HG03045 (cell line): ENCODE measurements around the gene DCDC2C.

Source experiments
- ATAC-seq: cut with Tn5 transposase; IDR thresholded peaks from one replicate; pipeline ENCODE4 v1.9.1; 2021; ENCODE audit warnings: mild to moderate bottlenecking, moderate library complexity; ENCODE audit not compliant: unreplicated experiment

DCDC2C gene

DNA sequence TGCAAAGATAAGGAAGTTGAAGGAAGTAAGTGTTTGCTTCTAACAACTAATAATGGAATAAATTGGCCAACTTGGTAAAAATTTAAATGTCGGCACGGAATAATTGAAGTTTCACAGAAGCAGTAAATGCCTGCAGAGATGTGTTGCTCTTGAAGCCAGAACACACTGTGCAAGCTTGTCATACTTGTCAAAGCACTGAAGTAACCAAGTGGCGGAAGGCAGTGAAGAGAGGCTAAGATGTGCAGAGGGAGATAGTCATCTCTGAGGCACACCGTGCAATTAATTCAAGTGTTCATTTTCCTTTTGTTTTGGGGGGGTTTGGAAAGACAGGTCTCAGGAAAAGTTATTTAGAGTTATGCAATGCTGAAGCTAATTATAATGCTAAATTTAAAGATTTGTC is 5.2 kb downstream of the DCDC2C start:
- ATAC-seq, result no peak

DNA sequence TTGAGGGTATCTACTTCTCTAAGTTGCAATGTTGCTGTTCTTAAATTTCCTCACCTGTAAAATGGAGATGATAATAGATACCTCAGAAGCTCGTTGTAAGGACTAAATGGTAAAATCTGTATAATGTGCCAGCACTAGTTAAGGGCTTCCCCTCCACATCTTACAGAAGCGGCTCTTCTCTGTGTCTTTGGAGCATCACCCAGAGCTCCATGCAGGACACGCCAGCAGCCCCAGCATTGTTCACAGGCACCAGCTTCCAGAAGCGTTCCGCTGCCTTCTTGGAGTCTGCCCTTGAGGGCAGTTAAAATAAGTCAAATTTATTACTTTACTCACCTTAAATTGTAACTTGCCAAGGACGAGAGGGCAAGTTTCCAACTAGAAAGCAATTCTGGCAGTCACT is 5.8 kb downstream of the DCDC2C start:
- no peak for ATAC-seq

DNA sequence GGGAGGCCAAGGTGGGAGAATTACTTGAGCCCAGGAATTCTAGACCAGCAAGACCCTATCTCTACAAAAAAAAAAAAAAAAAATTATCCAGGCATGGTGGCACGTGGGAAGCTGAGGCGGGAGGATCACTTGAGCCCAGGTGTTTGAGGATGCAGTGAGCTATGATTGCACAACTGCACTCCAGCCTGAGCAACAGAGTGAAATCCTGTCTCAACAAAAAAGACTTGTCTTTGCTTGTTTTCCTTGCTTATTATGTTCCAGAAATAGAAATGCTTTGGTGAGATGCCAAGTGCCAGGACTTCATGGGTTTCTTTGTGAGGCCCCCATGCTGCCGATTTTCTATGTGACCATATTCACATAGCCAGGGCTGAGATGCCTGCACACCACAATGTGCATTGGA is 9.0 kb downstream of the DCDC2C start:
- ATAC-seq, result no peak

DNA sequence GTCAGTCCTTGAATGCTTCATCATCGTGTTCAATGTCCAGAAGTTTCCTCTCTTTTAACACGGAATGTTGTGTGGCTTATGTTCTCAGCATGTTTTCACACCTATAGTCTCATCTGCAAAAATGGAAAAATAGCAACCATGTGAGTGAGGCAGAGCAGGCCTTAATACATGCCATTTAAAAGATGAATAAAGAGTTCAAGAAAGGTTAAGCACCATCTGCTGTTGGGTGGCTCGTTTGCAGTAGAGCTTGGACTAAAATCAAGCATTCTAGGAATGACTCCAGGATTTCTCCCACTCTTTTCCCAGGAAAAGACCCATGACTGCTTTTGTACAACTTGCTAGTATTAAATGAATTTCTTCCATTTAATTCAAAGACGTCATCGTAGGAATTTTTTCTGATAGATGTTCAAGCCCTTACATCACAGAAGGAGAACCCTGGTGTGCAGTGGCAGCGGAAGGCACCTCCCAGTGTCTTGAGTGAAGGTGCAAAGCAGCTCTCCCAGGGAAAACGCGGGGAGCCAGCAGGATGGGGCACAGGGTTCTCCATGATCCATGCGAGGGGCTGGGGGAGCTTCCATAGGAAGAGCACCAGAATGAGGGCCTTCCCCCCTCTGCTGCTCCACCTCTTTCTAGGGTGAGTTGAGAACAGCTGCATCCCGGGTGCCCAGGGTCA is 9.6 kb downstream of the DCDC2C start:
- no peak for ATAC-seq

DNA sequence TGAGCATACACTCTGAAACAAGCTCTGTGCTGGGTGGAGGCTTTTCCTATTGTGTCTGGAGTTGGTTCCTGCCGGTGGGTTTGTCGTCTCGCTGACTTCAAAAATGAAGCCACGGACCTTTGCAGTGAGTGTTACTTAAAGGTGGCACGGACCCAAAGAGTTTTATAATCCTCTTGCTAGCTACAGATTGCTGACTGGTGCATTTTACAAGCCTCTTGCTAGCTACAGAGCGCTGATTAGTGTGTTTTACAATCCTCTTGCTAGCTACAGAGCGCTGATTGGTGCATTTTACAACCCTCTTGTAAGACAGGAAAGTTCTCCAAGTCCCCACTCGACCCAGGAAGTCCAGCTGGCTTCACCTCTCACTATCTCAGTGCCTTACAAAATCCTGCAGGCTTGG is 15.3 kb downstream of the DCDC2C start:
- no peak for ATAC-seq

DNA sequence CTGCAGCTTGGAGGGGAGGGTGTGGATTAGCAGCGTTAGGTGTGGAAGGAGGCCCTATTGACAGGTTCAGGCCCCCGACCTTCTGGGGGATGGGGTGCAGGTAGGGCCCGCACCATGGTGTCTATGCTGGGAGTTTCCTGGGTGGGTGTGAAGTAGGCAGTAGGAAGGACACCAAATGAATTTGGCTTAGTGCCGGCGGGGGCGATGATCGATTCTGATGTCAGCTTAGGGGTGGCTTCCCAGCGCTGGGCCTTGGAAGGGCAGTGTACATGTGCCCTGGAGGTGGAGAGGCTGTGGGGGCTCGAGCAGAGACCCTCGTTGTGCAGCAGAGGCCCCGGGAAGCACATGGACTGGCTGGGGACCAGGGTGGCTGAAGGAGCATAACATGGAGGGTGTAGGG is 21.6 kb downstream of the DCDC2C start:
- ATAC-seq, result no peak

DNA sequence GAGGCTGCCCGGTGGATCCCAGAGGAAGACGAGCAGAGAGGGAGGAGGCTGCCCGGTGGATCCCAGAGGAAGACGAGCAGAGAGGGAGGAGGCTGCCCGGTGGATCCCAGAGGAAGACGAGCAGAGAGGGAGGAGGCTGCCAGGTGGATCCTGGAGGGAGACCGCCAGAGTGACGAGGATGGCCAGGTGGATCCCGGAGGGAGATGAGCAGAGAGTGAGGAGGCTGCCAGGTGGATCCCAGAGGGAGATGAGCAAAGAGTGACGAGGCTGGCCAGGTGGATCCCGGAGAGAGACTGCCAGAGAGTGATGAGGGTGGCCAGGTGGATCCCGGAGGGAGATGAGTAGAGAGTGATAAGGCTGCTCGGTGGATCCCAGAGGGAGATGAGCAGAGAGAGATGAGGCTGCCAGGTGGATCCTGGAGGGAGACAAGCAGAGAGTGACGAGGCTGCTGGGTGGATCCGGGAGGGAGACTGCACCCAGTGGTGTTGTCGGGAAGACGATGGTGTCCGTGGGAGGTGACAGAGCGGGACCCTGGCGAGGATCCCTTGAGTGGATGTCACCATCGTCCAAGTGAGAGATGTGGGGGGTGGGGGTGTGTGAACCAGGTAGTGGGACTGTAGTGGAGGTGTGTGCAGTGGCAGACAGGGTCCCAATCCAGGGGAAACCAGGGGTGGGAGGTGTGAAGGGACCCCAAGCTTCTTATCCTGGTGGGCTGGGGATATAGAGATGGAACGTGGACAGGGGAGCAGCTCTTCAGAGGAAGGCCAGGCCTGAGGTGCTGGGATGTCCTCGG is 22.3 kb downstream of the DCDC2C start:
- ATAC-seq, result no peak

DNA sequence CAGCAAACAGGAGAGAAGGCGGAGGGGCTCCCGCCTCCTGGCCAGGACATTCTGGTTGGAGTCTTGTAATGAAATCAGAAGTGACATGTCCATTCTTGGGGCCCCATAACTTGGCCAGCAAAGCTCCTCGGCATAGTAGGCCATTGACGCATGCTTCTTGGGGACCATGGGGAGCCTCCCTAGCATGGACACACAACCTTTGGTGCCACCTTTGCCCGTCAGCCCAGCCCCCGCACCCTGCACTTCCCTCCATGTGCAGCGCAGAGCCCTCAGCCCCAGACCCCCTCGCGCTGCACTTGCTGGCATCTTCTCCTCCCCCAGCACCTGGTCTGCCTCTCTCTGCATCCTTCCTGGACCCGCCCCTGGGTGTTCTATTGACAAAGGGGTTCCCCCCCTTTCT is 23.1 kb downstream of the DCDC2C start:
- ATAC-seq, result no peak

DNA sequence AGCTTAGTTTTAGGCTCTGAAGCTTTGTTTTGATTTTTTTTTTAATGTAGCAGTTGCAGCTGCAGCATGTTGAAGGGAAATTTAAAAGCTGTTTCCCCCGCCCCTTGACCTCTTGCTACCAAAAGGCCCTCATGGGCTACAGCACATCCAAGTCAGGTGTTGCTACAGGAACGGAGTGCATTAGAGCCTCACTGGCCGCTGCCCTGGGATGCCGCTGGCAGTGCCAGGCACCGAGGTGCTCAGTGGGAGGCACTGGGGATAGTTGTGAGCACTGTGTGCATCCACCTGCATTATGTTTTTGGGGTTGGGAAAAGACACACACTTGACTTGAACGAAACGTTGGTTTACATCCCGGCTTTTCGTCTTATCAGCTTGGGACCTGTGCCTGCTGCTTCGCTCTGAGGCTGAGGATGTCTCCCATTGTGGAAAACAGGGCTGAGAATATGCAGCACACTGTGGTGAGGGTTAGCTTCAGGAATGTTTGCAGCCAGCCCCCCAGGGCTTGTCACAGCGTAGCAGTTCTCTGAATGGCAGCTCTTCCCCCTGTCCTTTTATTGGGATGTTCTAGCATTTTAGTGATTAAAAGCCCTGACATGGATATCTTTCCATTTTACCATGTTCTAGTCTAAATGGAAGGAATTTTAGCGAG is 24.1 kb downstream of the DCDC2C start:
- ATAC-seq, result no peak

DNA sequence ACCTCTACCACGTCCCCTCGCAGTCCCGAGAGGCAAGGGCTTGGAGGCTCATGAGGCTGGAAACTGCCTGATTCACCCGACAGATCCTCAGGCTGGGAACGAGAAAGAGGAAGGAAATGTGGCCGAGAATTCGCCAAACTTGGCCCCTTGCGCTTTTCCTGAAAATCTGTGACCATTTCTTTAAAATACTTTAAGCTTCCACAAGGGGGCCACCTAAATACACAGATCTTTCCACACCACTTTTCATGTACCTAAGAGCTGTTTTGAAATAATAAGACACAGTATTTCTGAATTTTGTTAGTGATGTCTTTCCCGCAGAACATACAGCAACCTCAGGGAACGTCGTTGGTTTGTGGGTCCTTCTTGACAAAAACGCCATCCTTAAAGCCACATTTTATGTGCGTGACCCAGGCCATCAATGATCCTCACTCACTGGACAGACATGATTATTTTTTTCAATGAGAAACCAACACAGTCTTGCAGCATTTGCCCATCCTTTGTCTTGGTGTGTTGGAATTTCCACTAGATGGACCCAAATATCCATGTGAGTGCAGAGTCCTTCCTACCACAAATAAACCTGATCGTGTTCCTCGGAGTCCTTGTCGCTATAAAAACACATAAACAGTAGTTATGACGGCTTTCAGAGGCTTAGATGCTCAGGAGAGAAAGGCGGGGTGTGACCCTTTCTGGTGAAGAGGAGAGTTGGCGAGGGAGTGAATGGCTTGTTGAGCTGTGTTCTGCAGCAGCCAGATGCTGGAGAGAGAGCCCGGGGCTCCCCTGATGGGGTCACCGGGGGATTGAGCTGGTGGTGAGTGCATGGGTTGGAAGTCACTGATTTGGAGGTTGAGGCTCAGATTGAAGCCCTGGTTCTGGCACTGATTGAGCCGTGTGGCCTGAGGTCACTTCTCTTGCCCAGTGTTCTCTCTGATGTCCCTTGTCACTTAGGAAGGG is 25.0 kb downstream of the DCDC2C start:
- no peak for ATAC-seq

DNA sequence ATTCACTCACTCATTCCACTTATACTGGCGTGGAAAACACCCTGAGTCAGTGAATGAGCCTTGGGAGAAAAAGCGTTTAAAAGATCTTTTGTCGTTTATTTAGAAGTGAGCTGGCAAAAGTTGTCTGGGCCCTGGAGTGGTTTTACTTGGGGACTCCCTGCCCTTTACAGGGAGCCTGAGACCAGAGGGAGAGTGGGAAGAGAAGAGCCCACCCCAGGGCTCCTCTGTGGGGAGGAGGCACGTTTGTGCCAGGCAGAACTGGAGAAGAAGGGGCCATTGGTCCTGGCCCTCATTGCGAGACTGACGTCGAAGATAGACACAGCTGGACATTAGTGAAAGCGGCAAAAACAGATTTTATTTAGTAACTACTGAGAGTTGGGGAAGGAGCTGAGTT is 25.7 kb downstream of the DCDC2C start:
- no peak for ATAC-seq

DNA sequence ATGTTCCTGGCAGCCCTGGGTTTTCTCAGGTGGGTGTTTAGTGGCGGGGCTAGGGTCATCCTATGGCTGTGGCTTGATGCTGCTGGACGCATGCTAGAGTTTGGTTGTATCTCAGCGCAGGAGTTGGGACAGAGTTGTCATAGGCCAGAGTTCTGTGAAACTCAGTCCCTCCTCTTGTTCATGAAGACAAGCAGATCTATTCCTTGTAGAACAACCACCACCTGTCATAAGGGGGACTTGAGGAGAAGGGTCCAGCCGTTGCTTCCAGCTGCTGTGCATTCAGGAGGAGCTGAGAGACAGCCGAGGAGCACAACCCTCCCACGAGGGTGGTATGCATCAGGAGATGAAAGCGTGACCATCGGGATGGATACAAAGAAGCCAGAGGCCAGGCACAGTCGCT is 26.4 kb downstream of the DCDC2C start:
- ATAC-seq, result no peak

DNA sequence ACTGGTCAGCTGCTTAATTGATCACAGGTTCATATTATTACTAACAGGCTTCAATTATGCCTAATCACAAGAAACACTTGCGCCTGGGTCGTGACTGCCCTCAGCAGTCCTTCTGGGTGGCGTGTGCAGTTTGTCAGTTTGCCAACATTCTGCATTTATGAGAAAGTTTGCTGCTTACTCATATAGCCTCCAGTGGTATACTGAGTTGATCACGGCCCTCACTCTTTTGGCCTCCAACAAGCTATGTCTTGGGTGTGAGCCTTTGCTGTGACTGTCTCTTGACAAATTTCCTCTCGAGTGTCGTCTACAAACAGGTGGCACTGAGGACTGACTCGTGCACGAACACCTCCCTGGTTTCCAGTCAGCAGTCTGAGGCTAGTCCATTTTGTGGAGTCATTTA is 27.3 kb downstream of the DCDC2C start:
- ATAC-seq, result no peak

DNA sequence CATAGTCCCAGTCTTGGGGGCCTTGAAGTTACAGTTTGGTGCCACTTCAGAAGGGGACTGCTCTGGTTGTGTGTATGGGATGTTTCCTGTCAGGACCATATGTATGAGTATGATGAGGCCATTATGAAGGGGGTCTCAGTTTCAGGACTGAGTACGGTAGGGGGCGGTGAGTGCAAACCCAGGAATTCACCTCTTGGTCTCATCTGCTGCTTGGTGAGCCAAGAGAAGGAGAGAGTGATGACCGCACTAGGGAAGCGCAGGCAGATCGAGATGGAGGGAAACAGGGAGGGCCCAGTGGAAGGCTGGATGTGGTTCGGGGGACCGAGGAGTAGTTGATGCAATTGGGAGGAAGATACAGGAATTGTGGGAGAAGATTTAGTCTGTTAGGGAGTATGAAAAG is 28.5 kb downstream of the DCDC2C start:
- ATAC-seq, result no peak

DNA sequence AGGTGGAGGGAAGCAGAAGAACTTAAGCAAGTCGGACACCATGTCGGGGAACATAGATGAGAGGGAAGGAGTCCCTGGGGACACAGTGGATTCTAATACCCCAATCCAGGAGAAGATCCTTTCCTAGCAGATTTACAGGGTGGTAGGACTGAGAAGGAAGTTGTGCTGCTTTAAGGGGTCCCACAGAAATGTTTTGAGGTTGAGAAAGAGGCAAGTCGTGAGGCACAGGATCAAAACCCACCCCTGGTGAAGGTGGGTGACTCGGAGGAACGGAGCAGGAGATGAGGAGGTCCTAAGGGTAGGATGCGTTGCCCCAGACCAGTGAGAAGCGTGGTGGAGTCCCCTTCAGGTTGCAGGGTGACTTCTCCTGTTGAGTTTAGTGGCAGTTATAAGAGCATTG is 32.7 kb downstream of the DCDC2C start:
- no peak for ATAC-seq

DNA sequence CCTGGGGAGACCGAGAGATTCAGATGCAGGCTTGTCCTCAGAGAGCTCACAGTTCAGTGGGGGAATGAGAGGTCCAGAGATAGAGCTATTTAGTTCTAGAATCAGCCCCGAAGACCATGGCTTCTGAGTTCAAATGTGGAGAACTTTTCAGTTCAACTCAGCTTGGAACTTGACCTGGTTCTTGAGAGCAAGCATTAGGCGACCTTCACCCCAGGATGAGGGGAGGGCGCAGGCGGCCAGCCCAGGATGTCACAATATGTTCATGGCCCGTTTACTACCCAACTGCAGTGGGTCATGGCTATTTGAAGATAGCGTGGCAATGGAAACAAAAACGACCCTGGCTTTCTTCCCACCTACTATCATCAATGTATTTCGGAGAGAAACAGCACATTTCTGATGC is 33.8 kb downstream of the DCDC2C start:
- ATAC-seq, result no peak

DNA sequence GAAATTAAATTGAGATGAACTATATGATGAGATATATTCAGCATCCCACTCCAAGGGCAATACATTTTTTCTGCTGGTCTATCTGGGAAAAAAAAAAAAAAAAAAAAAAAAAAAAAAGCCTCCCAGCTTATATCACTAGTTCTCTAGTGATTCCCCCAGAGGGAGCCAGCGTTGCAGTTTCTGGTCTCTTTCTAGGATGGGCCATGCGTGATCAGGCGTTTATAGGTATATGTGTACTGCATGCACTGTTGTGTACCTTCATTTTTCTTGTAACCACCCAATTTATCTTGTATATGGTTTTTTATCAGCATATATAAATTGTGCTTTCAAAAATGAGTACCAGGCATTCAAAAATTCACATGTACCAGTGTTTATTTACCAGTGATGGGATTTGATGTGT is 35.1 kb downstream of the DCDC2C start:
- ATAC-seq, result no peak

DNA sequence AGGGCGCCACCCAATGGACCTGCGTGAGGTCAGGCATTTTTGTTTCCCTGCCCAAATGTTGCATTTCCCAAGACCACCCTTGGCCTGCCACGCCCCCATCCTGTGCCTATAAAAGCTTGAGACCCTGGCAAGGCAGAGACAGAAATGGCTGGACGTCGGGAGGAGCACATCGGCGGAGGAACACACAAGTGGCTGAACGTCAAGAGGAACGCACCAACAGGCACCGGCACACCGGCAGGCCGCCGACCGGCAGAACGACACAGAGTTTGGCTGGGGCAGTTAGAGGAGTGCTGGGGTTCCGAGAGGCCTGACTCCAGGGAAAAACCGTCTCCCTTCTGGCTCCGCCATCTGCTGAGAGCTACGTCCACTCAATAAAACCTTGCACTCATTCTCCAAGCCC is 35.9 kb downstream of the DCDC2C start:
- ATAC-seq, result no peak

DNA sequence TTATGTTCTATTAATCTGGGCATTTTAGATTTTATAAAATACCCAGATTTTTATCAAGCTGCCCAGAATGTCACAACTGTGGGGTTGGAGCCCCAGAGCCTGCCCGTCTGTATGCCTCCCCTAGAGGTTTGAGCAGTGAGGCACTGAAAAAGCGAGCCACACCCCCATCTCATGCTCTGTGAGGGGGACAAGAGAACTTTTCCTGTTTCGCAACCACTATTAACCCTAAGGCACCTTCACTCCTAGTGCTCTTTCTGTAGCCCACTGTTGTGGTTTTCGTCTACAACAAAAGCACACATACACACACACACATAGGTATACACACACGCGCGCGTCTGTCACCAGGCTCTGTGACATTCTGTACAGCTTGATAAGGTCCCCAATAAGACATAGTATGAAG is 38.0 kb downstream of the DCDC2C start:
- no peak for ATAC-seq

DNA sequence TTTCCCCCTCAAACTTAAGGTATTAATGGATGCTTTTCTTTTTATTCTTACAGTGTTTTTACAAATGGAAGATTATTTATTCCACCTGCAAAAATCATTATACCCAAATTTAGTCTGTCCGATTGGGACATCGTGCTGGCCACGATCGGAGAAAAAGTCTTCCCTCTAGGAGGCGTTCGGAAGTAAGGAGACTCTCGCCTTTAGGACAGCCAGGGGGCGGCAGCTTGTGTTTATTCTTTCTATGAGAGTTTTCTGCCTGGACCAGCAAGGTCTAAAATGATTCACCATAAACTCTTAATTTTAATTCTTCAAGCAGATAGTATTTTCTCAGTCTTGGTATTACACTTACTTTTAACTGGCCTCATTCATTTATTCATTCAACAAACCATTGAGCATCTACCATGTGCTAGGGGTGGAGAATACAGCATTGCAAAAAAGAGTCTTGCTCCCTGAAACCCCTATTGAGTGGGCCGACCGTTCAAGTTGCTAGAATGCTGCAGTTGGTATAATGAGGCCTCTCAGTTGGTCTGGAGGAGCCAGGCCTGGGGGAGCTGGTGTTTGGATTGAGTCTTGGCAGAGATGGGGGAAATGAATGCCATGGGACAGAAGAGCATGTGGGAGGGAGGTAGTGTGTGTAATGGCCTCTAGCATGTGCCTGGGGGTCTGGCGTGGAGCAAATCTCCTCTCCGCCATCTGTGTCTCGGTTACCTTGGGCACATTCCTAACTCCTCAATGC is 38.7 kb downstream of the DCDC2C start:
- no peak for ATAC-seq
